HG02571 (cell line): Measurements from ENCODE around the gene RHEX.

ENCODE experiments used
- ATAC-seq: cut with Tn5 transposase; IDR thresholded peaks from one replicate; pipeline ENCODE4 v1.9.1; 2021; ENCODE audit warnings: mild to moderate bottlenecking, moderate library complexity; ENCODE audit not compliant: unreplicated experiment

RHEX gene

GRCh38 chr1:206114692-206115640 lies 62.0 kb downstream of the RHEX start:
- ATAC-seq: no peak

GRCh38 chr1:206115791-206116190 lies 62.8 kb downstream of the RHEX start:
- no peak for ATAC-seq

- ATAC-seq: no peak
Measured at GRCh38 chr1:206116191-206116872, 63.4 kb downstream of the RHEX start.

GRCh38 chr1:206116873-206117150 lies 63.8 kb downstream of the RHEX start:
- ATAC-seq: no peak

GRCh38 chr1:206117151-206117948 lies 64.4 kb downstream of the RHEX start, which contains the start of gene AVPR1B:
TSS of gene AVPR1B (minus strand) at chr1:206117388. CDS start at chr1:206116890, 498 bp downstream.
- ATAC-seq: no peak

- ATAC-seq: no peak
Measured at GRCh38 chr1:206120406-206120805, 67.4 kb downstream of the RHEX start.

- no peak for ATAC-seq
Measured at GRCh38 chr1:206121269-206121668, 68.3 kb downstream of the RHEX start.

GRCh38 chr1:206122686-206123085 lies 69.7 kb downstream of the RHEX start:
- no peak for ATAC-seq

- no peak for ATAC-seq
Measured at GRCh38 chr1:206125346-206125745, 72.4 kb downstream of the RHEX start.

- no peak for ATAC-seq
Measured at GRCh38 chr1:206127336-206127735, 74.4 kb downstream of the RHEX start.

- ATAC-seq: no peak
Measured at GRCh38 chr1:206128196-206128595, 75.2 kb downstream of the RHEX start.

GRCh38 chr1:206131037-206131436 lies 78.1 kb downstream of the RHEX start:
- ATAC-seq: no peak

GRCh38 chr1:206133751-206134415 lies 80.9 kb downstream of the RHEX start:
- no peak for ATAC-seq

GRCh38 chr1:206135248-206135647 lies 82.3 kb downstream of the RHEX start:
- no peak for ATAC-seq

GRCh38 chr1:206136241-206136640 lies 83.3 kb downstream of the RHEX start:
- no peak for ATAC-seq

- ATAC-seq: no peak
Measured at GRCh38 chr1:206142011-206142410, 89.0 kb downstream of the RHEX start.

GRCh38 chr1:206142770-206143169 lies 89.8 kb downstream of the RHEX start:
- no peak for ATAC-seq

GRCh38 chr1:206143537-206144172 lies 90.7 kb downstream of the RHEX start:
- no peak for ATAC-seq

- no peak for ATAC-seq
Measured at GRCh38 chr1:206144605-206145004, 91.6 kb downstream of the RHEX start.

- no peak for ATAC-seq
Measured at GRCh38 chr1:206145771-206146290, 92.9 kb downstream of the RHEX start.
